HepG2 (cell line): ENCODE data around the gene TSPYL2. TPM values are rescaled to one million over a fixed set of nuclear protein-coding genes. Genes with fewer than 3 reads are reported as not detected.

Experiments
- ADNP ChIP-seq: sonication (generic); formaldehyde crosslinking; IDR thresholded peaks from 2 replicates; pipeline ENCODE4 v1.4.0; 2020; ENCODE audit warnings: missing genetic modification reagents
- ETV5 ChIP-seq: IDR thresholded peaks from 2 replicates; pipeline ENCODE4 v1.6.1; 2018; ENCODE audit warnings: missing biosample characterization, missing genetic modification reagents, inconsistent platforms, borderline replicate concordance
- ETV6 ChIP-seq: sonication (generic); formaldehyde crosslinking; conservative IDR thresholded peaks from 2 replicates; pipeline ENCODE4 v1.4.0; 2020; ENCODE audit warnings: missing genetic modification reagents
- FOXK1 ChIP-seq: sonication (generic); formaldehyde crosslinking; IDR thresholded peaks from 2 replicates; pipeline ENCODE4 v1.4.0; 2020; ENCODE audit warnings: low read depth, missing genetic modification reagents, borderline replicate concordance
- FOXM1 ChIP-seq: sonication (generic); formaldehyde crosslinking; IDR thresholded peaks from 2 replicates; pipeline ENCODE4 v1.5.0; 2020; ENCODE audit warnings: missing genetic modification reagents
- GPN1 ChIP-seq: sonication (generic); formaldehyde crosslinking; IDR thresholded peaks from 2 replicates; pipeline ENCODE4 v1.5.1; 2020; ENCODE audit warnings: missing genetic modification reagents, borderline replicate concordance
- IKZF4 ChIP-seq: sonication (generic); formaldehyde crosslinking; IDR thresholded peaks from 2 replicates; pipeline ENCODE4 v1.5.1; 2020; ENCODE audit warnings: borderline replicate concordance, mild to moderate bottlenecking, low read depth, missing genetic modification reagents; ENCODE audit errors: not compliant biosample characterization
- JARID2 ChIP-seq: sonication (generic); formaldehyde crosslinking; IDR thresholded peaks from 2 replicates; pipeline ENCODE4 v1.8.1; 2023; ENCODE audit warnings: missing genetic modification reagents, inconsistent platforms; ENCODE audit not compliant: insufficient replicate concordance
- MYC ChIP-seq: sonication (generic); formaldehyde crosslinking; IDR thresholded peaks from 2 replicates; pipeline ENCODE4 v1.9.0; 2021; ENCODE audit warnings: missing genetic modification reagents, borderline replicate concordance
- PHF5A ChIP-seq: IDR thresholded peaks from one replicate; pipeline ENCODE4 v1.6.1; 2018; ENCODE audit warnings: low read depth, missing genetic modification reagents; ENCODE audit not compliant: unreplicated experiment
- REPIN1 ChIP-seq: sonication (generic); formaldehyde crosslinking; IDR thresholded peaks from 2 replicates; pipeline ENCODE4 v1.8.0; 2022; ENCODE audit warnings: missing genetic modification reagents, low read depth, mild to moderate bottlenecking, borderline replicate concordance
- SOX6 ChIP-seq, 2 experiments: fragments of 450-650 bp in 1 of 2; sonication (generic) in 1 of 2; formaldehyde crosslinking in 1 of 2; IDR thresholded peaks; 2 replicates each; pipeline versions ENCODE4 v1.4.0 to v1.6.1; 2017 to 2020; ENCODE audit warnings: antibody characterized with exemption in 1 of 2, mild to moderate bottlenecking in 1 of 2, missing genetic modification reagents in 1 of 2
- ZNF724P ChIP-seq: sonication (generic); formaldehyde crosslinking; IDR thresholded peaks from 2 replicates; pipeline ENCODE4 v1.8.0; 2022; ENCODE audit warnings: missing genetic modification reagents, borderline replicate concordance
- ZNF781 ChIP-seq: sonication (generic); formaldehyde crosslinking; IDR thresholded peaks from 2 replicates; pipeline ENCODE4 v1.5.1; 2020; ENCODE audit warnings: borderline replicate concordance, mild to moderate bottlenecking, missing genetic modification reagents; ENCODE audit errors: not compliant biosample characterization
- ZNF788 ChIP-seq: sonication (generic); formaldehyde crosslinking; IDR thresholded peaks from 2 replicates; pipeline ENCODE4 v1.5.0; 2020; ENCODE audit warnings: mild to moderate bottlenecking, missing genetic modification reagents, borderline replicate concordance
- ZNF790 ChIP-seq: sonication (generic); formaldehyde crosslinking; IDR thresholded peaks from 2 replicates; pipeline ENCODE4 v1.8.0; 2022; ENCODE audit warnings: missing genetic modification reagents, mild to moderate bottlenecking, borderline replicate concordance
- ZNF891 ChIP-seq: sonication (generic); formaldehyde crosslinking; IDR thresholded peaks from 2 replicates; pipeline ENCODE4 v1.5.0; 2020; ENCODE audit warnings: mild to moderate bottlenecking, missing genetic modification reagents
- polyA plus RNA-seq, 8 experiments: library from polyadenylated mRNA; depleted of rRNA in 3 of 8; stranded (reverse) in 7 of 8; unstranded in 1 of 8; fragments of >200 nt; fragmentation: Illumina TruSeq in 4 of 8; extraction: Trizol in 4 of 8; gene quantifications; 2 replicates each; pipeline versions ENCODE4 v1.2.1 to v1.2.3, GENCODE V29; 2011 to 2016; ENCODE audit warnings: low read depth in 4 of 8, missing spikeins in 1 of 8, mixed read lengths in 1 of 8; ENCODE audit not compliant: insufficient read depth in 1 of 8
- total RNA-seq, 5 experiments: library from RNA; depleted of rRNA; stranded (reverse); fragments of >200 nt; fragmentation: Illumina TruSeq; extraction: Trizol; gene quantifications; 2 replicates each; pipeline ENCODE4 v1.2.3, GENCODE V29; 2016; ENCODE audit warnings: low read depth in 1 of 5
- TF ChIP-seq, protein P1 (sequence below): sonication (generic); formaldehyde crosslinking; IDR thresholded peaks from 2 replicates; pipeline ENCODE4 v1.4.0; 2020; ENCODE audit warnings: mild to moderate bottlenecking, missing genetic modification reagents
- TF ChIP-seq, protein P2 (sequence below): sonication (generic); formaldehyde crosslinking; IDR thresholded peaks from 2 replicates; pipeline ENCODE4 v1.8.0; 2022; ENCODE audit warnings: low read depth, missing genetic modification reagents
- TF ChIP-seq, protein P3 (sequence below): sonication (generic); formaldehyde crosslinking; IDR thresholded peaks from 2 replicates; pipeline ENCODE4 v1.5.1; 2020; ENCODE audit warnings: mild to moderate bottlenecking, missing genetic modification reagents, borderline replicate concordance

The TSPYL2 gene
- total and polyA plus RNA-seq, 2 of the 13 experiments (the other 11 are each of a cell fraction or from before 2014, with no cell fraction given), result 10.1 to 15.5 TPM

DNA sequence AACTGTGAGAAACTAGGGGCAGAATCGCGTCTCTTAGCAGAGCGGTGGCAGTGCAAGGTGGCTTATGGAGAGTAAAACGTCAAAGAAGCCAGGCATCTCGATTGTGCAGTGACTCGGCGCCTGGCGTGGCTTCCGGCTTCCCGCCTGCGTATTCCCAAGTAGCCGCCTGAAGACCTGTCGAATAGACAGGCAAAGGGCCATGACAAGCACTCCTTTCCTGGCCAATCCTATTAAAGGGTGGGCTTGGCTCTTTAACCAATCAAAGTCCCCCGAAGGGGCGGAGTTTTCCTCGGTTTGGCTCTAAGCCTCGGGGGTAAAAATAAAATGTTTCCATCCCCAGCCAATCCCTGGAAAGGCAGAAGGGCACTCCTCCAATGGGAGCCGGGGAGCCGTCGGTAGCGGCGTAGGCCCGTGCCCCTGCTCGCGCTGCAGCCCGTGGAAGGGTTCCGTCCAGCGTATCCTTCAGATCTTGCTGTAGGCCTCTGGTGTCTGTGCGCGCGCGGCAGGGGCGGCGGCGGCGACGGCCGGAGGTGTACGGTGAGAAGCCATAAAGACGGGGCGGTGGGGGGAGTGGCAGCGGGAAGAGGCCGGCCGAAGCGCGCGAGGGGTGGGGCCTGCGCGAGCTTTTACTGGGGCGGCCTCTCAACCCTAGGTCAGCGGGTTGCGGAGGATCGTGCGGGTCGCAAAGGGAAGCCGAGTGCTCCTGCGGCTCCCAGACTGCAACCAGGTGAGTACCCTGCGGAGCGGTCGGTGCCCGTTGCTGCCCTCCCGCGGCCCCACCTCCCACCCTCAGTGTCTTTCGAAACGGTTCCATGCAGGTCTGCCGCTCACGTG lies 11.8 kb downstream of the TSPYL2 start, which contains the start of gene KANTR (continued):
- TF ChIP-seq GPN1 (CRISPR knock-in tag) (no peak), MYC (CRISPR knock-in tag) (peak; percentile 36; the same call in 1 of the 2 replicates), ZNF788 (CRISPR knock-in tag) (no peak), SOX6 (IDR thresholded peaks at IDR 0.05) (no peak), SOX6 (CRISPR knock-in tag; IDR thresholded peaks at IDR 0.05) (no peak), FOXK1 (no peak), REPIN1 (peak; percentile 62; the same call in 1 of the 2 replicates), ETV5 (peak; percentile 26; the same call in 1 of the 2 replicates), ADNP (CRISPR knock-in tag) (no peak), FOXM1 (CRISPR knock-in tag) (no peak), JARID2 (CRISPR knock-in tag) (no peak), ETV6 (CRISPR knock-in tag) (no peak), ZNF781 (CRISPR knock-in tag) (peak; percentile 38), PHF5A (CRISPR knock-in tag) (no peak), ZNF790 (no peak), ZNF724P (CRISPR knock-in tag) (no peak), IKZF4 (CRISPR knock-in tag) (no peak), ZNF891 (no peak)
- TF ChIP-seq, protein P1, sequence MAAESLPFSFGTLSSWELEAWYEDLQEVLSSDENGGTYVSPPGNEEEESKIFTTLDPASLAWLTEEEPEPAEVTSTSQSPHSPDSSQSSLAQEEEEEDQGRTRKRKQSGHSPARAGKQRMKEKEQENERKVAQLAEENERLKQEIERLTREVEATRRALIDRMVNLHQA (CRISPR knock-in tag), result no peak
- TF ChIP-seq, protein P2, sequence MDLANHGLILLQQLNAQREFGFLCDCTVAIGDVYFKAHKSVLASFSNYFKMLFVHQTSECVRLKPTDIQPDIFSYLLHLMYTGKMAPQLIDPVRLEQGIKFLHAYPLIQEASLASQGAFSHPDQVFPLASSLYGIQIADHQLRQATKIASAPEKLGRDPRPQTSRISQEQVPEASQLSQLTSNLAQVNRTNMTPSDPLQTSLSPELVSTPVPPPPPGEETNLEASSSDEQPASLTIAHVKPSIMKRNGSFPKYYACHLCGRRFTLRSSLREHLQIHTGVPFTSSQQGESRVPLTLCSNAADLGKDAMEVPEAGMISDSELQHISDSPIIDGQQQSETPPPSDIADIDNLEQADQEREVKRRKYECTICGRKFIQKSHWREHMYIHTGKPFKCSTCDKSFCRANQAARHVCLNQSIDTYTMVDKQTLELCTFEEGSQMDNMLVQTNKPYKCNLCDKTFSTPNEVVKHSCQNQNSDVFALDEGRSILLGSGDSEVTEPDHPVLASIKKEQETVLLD (CRISPR knock-in tag), result no peak
- TF ChIP-seq, protein P3, sequence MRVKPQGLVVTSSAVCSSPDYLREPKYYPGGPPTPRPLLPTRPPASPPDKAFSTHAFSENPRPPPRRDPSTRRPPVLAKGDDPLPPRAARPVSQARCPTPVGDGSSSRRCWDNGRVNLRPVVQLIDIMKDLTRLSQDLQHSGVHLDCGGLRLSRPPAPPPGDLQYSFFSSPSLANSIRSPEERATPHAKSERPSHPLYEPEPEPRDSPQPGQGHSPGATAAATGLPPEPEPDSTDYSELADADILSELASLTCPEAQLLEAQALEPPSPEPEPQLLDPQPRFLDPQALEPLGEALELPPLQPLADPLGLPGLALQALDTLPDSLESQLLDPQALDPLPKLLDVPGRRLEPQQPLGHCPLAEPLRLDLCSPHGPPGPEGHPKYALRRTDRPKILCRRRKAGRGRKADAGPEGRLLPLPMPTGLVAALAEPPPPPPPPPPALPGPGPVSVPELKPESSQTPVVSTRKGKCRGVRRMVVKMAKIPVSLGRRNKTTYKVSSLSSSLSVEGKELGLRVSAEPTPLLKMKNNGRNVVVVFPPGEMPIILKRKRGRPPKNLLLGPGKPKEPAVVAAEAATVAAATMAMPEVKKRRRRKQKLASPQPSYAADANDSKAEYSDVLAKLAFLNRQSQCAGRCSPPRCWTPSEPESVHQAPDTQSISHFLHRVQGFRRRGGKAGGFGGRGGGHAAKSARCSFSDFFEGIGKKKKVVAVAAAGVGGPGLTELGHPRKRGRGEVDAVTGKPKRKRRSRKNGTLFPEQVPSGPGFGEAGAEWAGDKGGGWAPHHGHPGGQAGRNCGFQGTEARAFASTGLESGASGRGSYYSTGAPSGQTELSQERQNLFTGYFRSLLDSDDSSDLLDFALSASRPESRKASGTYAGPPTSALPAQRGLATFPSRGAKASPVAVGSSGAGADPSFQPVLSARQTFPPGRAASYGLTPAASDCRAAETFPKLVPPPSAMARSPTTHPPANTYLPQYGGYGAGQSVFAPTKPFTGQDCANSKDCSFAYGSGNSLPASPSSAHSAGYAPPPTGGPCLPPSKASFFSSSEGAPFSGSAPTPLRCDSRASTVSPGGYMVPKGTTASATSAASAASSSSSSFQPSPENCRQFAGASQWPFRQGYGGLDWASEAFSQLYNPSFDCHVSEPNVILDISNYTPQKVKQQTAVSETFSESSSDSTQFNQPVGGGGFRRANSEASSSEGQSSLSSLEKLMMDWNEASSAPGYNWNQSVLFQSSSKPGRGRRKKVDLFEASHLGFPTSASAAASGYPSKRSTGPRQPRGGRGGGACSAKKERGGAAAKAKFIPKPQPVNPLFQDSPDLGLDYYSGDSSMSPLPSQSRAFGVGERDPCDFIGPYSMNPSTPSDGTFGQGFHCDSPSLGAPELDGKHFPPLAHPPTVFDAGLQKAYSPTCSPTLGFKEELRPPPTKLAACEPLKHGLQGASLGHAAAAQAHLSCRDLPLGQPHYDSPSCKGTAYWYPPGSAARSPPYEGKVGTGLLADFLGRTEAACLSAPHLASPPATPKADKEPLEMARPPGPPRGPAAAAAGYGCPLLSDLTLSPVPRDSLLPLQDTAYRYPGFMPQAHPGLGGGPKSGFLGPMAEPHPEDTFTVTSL (CRISPR knock-in tag), result no peak
